GM19463 (cell line): Measurements from ENCODE around the gene PARVB.

ENCODE experiments used
- ATAC-seq: cut with Tn5 transposase; IDR thresholded peaks from one replicate; pipeline ENCODE4 v1.9.1; 2021; ENCODE audit warnings: mild to moderate bottlenecking, moderate library complexity; ENCODE audit not compliant: unreplicated experiment

PARVB gene

GRCh38 chr22:44151676-44152075 lies 127.6 kb downstream of the PARVB start:
- no peak for ATAC-seq

GRCh38 chr22:44153710-44154109 lies 129.6 kb downstream of the PARVB start:
- ATAC-seq: no peak

- no peak for ATAC-seq
Observed at GRCh38 chr22:44154436-44154942, 130.4 kb downstream of the PARVB start.

- ATAC-seq: no peak
Observed at GRCh38 chr22:44155115-44155514, 131.0 kb downstream of the PARVB start.

GRCh38 chr22:44157916-44158618 lies 134.0 kb downstream of the PARVB start:
- ATAC-seq: no peak

- ATAC-seq: no peak
Observed at GRCh38 chr22:44158816-44159215, 134.7 kb downstream of the PARVB start.

GRCh38 chr22:44159221-44159620 lies 135.1 kb downstream of the PARVB start:
- no peak for ATAC-seq

- ATAC-seq: no peak
Observed at GRCh38 chr22:44159811-44160210, 135.7 kb downstream of the PARVB start.

- no peak for ATAC-seq
Observed at GRCh38 chr22:44160421-44160820, 136.3 kb downstream of the PARVB start.

GRCh38 chr22:44161673-44162072 lies 137.6 kb downstream of the PARVB start:
- ATAC-seq: no peak

GRCh38 chr22:44162960-44163359 lies 138.9 kb downstream of the PARVB start:
- ATAC-seq: no peak

GRCh38 chr22:44163536-44163935 lies 139.4 kb downstream of the PARVB start:
- no peak for ATAC-seq

- ATAC-seq: no peak
Observed at GRCh38 chr22:44164031-44164430, 139.9 kb downstream of the PARVB start.

- ATAC-seq: no peak
Observed at GRCh38 chr22:44165286-44165874, 141.3 kb downstream of the PARVB start.

GRCh38 chr22:44166498-44167276 lies 142.6 kb downstream of the PARVB start:
- no peak for ATAC-seq

- ATAC-seq: no peak
Observed at GRCh38 chr22:44167501-44167900, 143.4 kb downstream of the PARVB start.

- ATAC-seq: no peak
Observed at GRCh38 chr22:44168206-44168605, 144.1 kb downstream of the PARVB start.

- no peak for ATAC-seq
Observed at GRCh38 chr22:44170470-44170869, 146.4 kb downstream of the PARVB start.

- ATAC-seq: no peak
Observed at GRCh38 chr22:44171561-44171960, 147.5 kb downstream of the PARVB start.

GRCh38 chr22:44172370-44173108 lies 148.4 kb downstream of the PARVB start:
- no peak for ATAC-seq

- ATAC-seq: no peak
Observed at GRCh38 chr22:44173154-44173553, 149.1 kb downstream of the PARVB start.
